GM20431 (cell line): ENCODE data around the gene SRSF10.

Experiments used
- in situ Hi-C: fragments of 300-500 bp; cut with MseI, MboI; formaldehyde crosslinking; loops from one replicate; pipeline ENCODE4 v1.15.0; 2020; ENCODE audit warnings: low sequenced_read_pairs; ENCODE audit not compliant: unreplicated experiment

SRSF10 gene

GRCh38 chr1:23915466-23915865 lies 64.7 kb downstream of the SRSF10 start:
- in situ Hi-C loops = loop anchor here (10.0 kb wide), 1 partner anchor 111 kb away; the partner anchor contains the start of gene GALE

GRCh38 chr1:23914921-23915320 lies 65.2 kb downstream of the SRSF10 start:
- in situ Hi-C loops = loop anchor here (10.0 kb wide), 1 partner anchor 110 kb away; the partner anchor contains the start of gene GALE
